22Rv1 (cell line): ENCODE measurements around the gene NDUFB8.
A peak's percentile ranks its signal among the peaks of the same experiment; 100 is the strongest.

Experiments
- H3K27ac ChIP-seq: fragments of 450-650 bp; 2 replicates; pipeline ENCODE4 v1.5.1; 2017
- ZFX ChIP-seq: fragments of 450-650 bp; IDR thresholded peaks from 2 replicates; pipeline ENCODE4 v1.6.1; 2017; ENCODE audit warnings: antibody characterized with exemption, borderline replicate concordance
- TF ChIP-seq, protein P1 (sequence below): fragments of 450-650 bp; IDR thresholded peaks from 2 replicates; pipeline ENCODE4 v1.5.1; 2017; ENCODE audit warnings: mild to moderate bottlenecking

The NDUFB8 gene

DNA sequence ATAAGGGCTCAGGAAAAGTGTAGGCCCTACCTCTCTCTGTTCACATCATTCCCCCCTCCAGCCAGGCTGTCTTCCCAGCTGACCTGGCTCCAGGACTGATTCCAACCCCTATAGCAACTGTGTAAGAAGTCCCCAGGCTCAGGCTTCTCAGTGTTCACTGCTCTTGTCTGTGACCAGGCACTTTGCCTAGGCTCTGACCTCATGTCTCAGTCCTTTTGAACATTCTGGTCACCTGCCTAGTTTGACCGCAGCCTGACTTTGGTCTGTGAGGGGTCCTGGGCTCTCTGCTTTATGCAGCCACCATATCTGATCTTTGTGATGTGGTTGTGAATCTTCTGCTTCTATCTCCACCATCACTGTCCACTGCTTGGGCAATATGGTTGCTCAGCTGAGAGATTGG, 30.6 kb upstream of the NDUFB8 start:
- H3K27ac ChIP-seq, result no peak overlapping the region
- no peak for TF ChIP-seq ZFX
- TF ChIP-seq, protein P1, sequence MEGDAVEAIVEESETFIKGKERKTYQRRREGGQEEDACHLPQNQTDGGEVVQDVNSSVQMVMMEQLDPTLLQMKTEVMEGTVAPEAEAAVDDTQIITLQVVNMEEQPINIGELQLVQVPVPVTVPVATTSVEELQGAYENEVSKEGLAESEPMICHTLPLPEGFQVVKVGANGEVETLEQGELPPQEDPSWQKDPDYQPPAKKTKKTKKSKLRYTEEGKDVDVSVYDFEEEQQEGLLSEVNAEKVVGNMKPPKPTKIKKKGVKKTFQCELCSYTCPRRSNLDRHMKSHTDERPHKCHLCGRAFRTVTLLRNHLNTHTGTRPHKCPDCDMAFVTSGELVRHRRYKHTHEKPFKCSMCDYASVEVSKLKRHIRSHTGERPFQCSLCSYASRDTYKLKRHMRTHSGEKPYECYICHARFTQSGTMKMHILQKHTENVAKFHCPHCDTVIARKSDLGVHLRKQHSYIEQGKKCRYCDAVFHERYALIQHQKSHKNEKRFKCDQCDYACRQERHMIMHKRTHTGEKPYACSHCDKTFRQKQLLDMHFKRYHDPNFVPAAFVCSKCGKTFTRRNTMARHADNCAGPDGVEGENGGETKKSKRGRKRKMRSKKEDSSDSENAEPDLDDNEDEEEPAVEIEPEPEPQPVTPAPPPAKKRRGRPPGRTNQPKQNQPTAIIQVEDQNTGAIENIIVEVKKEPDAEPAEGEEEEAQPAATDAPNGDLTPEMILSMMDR, result no peak

DNA sequence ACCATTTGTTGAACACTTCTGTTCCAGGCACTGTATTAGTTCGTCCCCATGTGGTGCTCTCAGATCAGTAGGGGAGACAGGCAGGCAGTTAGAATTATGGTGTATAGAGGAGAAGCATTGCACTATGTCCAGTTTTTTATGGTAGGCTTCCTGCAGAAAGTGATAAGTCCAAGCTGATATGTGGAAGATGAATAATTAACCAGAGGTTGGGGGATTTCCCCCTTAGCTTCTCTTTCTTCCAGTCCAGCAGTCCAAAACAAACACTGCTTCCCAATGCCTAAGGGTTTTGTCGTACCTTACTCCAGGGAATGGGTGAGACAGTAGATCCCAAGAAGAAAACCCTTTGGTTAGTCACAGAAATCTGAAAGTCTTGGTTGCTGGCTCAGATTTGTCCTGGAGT, 25.2 kb upstream of the NDUFB8 start:
- TF ChIP-seq, protein P1, result no peak
- no peak for TF ChIP-seq ZFX
- H3K27ac ChIP-seq, result peak overlapping the region; percentile 41

GRCh38 chr10:100553929-100554328, 24.3 kb upstream of the NDUFB8 start:
- no peak for TF ChIP-seq ZFX
- TF ChIP-seq, protein P1, result no peak
- no peak overlapping the region for H3K27ac ChIP-seq

DNA sequence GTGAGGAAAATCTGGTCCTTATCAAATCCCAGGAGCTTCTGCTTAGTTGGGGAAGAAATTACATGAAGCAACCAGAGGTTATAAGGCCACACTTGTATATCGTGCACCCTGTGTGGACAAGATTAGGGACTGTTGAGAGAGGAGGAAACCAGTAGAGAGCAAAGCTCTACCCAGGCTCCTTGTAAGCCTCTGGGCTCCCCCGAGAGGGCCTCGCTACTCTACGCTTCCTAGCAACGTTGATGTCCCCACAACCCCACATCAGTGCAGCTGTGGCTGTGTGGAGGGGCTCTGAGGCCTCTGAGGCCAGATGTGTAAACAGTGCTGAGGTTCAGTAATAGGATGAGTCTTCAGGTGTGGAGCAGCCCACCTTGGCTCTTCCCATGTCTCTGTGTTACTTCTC, 22.1 kb upstream of the NDUFB8 start:
- TF ChIP-seq, protein P1, result no peak
- TF ChIP-seq ZFX, result no peak
- no peak overlapping the region for H3K27ac ChIP-seq

GRCh38 chr10:100551196-100551595, 21.5 kb upstream of the NDUFB8 start:
- H3K27ac ChIP-seq, result no peak overlapping the region
- no peak for TF ChIP-seq ZFX
- TF ChIP-seq, protein P1, result no peak

GRCh38 chr10:100544950-100545349, 15.3 kb upstream of the NDUFB8 start:
- TF ChIP-seq, protein P1, result no peak
- TF ChIP-seq ZFX, result no peak
- H3K27ac ChIP-seq, result no peak overlapping the region

DNA sequence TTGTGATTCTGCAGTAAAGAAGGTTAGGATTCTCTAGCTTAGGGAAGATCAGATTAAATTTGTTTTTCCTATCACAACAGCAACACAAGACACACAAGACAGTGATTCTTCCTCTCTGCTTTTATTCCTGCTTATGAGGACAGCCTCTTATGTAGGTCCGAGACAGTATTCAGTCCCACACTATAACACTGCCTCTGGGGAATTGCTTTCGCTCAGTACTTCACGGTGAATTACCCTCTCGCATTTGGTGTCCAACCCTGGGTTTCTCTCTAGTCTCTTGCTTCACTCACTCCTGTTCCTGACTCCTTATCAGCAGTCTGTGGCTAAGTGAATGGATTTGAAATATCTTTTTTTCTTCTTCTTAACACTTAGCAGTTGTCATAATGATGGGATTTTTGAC, 7.8 kb upstream of the NDUFB8 start:
- H3K27ac ChIP-seq, result no peak overlapping the region
- no peak for TF ChIP-seq ZFX
- TF ChIP-seq, protein P1, result no peak
